ENCODE measurements around the gene FARP1.

Gene FARP1

DNA sequence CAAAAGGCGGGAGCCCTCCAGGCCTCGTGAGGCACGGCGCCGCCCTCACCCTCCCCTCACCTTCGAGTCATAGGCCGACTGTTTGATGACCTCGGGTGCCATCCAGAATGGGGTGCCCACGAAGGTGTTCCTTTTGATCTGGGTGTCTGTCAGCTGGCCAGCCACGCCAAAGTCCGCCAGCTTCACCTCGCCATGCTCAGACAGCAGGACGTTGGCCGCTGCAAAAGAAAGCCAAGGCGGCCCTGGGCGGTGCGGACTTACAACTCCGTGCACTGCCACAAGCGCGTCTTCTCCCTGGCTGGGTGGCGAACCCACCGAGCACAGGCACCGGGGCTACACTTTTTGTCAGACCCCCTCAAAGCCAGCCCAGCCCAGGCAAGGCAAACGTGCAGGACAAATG, 331.9 kb downstream of the FARP1 start:
- H3K27ac Mint-ChIP-seq = no peak overlapping the region
- H3K27me3 Mint-ChIP-seq = no peaks in the 10 kb centered on the region
- no peak for ATAC-seq
- H3K4me1 Mint-ChIP-seq = peaks cover 53% of the 10 kb centered on the region
- H3K36me3 Mint-ChIP-seq = peaks cover 62% of the 10 kb centered on the region
- no peaks in the 10 kb centered on the region for H3K9me3 Mint-ChIP-seq
- H3K4me3 Mint-ChIP-seq = no peak overlapping the region

DNA sequence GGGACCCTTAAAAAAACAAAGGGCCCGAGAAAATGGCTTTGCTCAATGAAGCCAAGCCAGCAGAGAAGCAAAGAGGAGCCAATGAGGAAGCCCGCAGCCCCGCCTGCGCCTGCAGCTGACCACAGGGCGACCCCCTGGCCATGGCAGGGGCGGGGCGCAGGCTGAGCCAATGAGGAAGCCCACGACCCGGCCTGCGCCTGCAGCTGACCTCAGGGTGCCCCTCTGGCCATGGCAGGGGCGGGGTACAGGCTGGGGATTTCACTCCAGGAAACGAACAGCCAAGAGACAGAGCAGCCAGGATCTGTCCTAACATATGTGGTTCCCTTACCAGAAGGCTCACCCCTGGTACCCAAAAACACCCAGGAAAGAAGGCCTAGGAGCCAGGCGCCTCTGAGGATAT, 332.6 kb downstream of the FARP1 start:
- ATAC-seq = no peak
- Mint-ChIP-seq H3K4me1 (peaks cover 55% of the 10 kb centered on the region), H3K4me3 (no peak overlapping the region), H3K36me3 (peaks cover 62% of the 10 kb centered on the region), H3K9me3 (no peaks in the 10 kb centered on the region), H3K27me3 (no peaks in the 10 kb centered on the region), H3K27ac (no peak overlapping the region)

DNA sequence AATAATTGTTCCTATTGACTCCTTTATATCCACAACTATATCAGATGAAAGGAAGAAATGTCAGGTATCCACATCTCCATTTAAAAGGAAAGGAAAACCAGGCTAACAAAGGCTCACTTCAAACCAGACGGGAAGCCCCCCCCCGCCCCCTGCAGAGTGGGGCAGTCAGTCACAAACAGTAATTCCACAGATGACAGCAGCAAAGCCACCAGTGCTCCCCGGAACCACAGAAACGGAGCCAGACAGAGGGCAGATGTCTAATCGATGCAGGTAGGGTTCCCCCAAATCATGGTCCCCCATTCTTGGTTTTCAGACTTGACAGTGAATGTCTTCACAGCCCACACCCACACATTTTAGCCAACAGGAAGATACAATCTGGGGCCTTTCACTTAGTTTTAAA, 333.2 kb downstream of the FARP1 start:
- no peaks in the 10 kb centered on the region for H3K27me3 Mint-ChIP-seq
- peaks cover 60% of the 10 kb centered on the region for H3K4me1 Mint-ChIP-seq
- H3K9me3 Mint-ChIP-seq = no peaks in the 10 kb centered on the region
- peaks cover 62% of the 10 kb centered on the region for H3K36me3 Mint-ChIP-seq
- peak; percentile 58 for ATAC-seq
- peak overlapping the region; percentile 84 for H3K27ac Mint-ChIP-seq
- H3K4me3 Mint-ChIP-seq = peak overlapping the region; percentile 72

DNA sequence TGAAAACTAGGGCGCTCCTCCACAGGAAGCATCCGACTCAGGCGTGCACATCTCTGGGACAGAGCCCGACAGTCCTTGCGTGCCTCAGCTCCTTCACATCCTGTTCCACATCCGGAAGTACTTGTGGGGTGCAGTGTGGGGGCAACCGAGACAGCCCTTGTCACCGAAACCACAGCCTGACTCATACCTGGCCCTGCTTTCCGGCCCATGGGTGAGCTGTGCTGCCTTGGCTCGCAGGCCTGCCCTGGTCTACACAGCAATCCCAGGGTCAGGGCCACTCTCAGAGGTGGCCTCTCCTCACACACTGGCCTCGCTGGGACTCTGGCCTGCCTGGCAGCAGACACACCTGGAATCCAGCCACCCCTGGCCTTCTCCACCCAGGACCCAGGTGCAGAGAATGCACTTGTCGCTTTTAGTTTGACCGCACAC, 333.7 kb downstream of the FARP1 start:
- Mint-ChIP-seq H3K9me3 (no peaks in the 10 kb centered on the region), H3K4me1 (peaks cover 63% of the 10 kb centered on the region), H3K27ac (peak overlapping the region; percentile 84), H3K27me3 (no peaks in the 10 kb centered on the region), H3K36me3 (peaks cover 60% of the 10 kb centered on the region), H3K4me3 (peak overlapping the region; percentile 72)
- ATAC-seq = peak; percentile 97

DNA sequence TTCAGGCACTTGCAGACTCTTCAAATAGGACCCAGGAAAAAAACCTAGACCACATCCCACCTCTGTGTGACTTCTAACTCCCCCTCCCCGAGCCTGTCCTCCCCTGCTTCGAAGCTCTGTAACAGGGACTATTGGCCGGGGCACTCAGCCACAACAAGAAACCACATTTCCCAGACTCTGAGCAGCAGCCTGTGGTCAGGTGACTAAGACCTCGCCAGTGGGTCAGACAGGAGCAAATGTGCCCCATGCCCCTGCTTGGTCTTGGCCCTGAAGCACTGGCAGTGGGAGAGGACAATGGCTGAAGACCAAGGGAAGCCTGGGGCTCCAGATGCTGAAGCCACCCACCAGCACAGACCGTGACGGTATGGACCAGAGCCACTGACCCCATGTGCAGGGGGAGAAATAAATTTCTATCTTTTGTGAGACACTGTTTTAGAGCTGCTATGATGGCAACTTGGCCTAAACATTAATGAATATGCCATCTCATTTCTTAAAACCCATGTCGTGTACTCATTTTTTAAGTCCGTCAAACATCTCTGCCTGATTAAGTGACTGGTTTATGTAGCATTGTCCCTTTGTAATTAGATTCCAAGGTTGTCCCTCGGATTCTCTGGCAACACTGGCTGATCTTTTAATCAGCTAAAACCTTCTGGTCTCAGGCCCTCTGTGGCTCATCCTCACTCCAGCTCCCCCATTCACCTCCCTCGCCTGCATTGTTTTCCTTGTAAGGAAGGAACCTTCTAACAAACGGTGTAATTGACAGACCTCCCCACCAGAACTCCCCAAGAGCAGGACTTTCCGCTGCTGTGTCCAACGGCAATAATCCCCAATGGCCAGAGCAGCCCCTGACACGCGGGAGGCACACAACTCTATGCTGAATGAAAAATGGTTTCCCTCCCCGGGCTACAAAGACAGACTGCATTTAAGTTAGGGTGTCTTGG, 335.6 kb downstream of the FARP1 start:
- Mint-ChIP-seq H3K27ac (peak overlapping the region; percentile 84), H3K9me3 (no peaks in the 10 kb centered on the region), H3K36me3 (peaks cover 41% of the 10 kb centered on the region), H3K4me3 (peak overlapping the region; percentile 29), H3K4me1 (peaks cover 70% of the 10 kb centered on the region), H3K27me3 (no peaks in the 10 kb centered on the region)
- ATAC-seq = peak; percentile 63

DNA sequence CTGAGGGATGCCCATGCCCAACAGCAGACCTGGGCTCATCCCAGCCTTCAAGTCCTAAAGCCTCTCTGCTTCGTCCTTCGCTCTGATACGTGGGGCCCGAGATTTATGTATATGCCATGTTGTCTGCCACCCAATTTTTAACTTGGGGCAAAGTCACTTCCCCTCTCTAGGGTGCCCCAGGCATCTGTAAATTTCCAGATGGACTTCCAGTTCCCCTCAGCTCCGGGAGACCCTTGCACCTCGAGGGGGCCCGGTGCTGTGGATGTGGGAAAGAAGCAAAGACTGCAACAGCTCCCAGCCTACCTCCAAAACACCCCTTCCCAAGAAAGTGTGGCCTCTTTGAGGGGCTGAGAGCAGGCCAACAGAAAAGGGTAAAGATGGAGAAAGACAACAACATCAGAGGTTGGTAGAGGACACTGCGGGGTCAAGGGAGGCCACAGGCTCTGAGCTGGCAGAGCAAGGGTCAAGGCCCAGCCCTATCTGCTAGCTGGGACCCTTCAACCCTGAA, 336.7 kb downstream of the FARP1 start:
- Mint-ChIP-seq H3K4me3 (no peak overlapping the region), H3K27ac (peak overlapping the region; percentile 84), H3K36me3 (peaks cover 30% of the 10 kb centered on the region), H3K4me1 (peaks cover 81% of the 10 kb centered on the region), H3K27me3 (no peaks in the 10 kb centered on the region), H3K9me3 (no peaks in the 10 kb centered on the region)
- ATAC-seq = no peak

DNA sequence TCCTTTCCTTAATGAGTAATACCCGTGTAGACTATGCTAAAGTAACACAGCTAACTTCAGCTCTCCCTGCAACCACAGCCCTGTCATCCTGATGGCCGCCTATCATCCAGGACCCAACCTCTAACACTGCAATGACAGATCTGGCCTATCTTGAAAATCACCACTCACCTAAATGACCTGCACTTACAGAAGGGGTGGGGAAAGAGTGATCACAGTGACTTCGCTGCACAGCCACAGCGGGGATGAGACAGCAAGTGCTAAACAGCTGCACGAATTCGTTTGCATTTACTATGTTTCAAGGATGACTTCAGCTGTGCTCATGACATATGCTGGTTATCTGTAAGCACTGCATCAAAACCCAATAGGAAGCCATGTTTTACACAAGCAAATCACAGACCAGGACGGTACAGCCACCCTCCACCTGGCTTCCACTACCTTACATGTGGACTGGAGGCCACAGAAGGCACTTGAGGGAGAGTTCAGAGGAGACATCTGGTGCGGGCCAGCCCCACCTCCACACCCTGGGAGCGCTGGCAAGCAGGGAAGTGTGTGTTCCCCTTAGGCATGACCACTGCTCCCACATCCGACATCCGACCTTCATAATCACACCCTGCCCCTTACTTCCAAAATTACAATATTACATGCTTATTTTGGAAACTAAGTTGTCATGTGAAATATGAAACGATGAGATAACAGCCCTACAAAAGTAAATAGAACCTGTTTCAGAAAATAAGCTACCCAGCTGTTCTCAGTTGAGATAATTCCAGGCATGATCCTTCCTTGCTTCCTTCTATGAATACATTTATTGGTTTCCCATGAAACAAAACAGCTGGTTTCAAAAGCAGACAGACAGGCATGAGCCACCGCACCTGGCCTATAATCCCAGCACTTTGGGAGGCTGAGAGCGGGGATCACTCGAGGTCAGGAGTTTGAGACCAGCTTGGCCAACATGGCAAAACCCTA, 338.3 kb downstream of the FARP1 start:
- Mint-ChIP-seq H3K27me3 (no peaks in the 10 kb centered on the region), H3K27ac (peak overlapping the region; percentile 12), H3K4me3 (no peak overlapping the region), H3K9me3 (no peaks in the 10 kb centered on the region), H3K36me3 (peaks cover 25% of the 10 kb centered on the region), H3K4me1 (peaks cover 91% of the 10 kb centered on the region)
- ATAC-seq = peak; percentile 4

DNA sequence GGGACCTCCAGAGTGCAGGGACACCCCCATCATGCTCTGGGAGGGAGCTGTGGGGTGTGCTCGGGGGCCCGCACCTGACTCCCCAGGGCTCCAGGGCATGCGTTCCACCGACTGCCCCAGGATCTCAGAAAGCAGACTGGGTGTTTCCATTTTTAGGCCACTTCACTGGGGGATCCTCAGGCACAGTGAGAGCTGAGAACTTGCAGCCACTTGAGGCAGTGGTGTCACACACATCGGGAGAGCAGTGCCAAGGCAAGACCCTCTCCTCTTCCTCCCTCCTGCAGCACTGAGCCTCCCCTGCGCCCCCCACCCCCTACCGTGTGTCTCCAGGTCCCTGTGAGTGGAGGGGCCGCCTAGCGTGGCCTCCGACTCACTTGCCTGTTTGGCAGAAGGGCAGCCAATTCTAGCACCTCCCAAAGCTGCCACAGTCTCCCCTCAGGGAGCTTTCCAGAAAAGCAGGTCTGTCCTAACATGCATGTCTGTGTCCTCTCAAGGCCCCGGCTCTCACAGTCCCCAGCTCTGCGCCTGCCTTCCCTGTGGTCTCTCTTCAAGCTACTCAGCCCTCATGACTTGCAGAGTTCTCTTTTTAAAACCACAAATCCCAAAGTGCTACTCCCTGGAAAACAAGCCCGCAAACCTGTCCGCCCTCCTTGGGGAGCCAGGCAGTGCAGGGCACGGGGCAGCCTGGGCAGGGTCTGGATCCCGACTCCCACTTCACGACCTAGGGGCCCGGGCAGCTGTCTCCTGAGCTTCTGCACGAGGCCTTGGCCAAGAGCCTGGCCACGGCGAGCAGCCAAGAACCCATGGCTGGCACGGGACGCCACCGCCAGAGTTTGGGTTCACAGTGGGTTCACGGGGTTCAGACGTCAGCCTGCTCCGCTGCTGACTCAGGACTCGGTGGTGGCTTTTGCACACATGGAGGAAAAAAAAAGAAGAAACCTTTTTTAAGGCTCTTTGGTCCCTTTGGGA, 339.9 kb downstream of the FARP1 start:
- Mint-ChIP-seq H3K4me1 (peaks cover 91% of the 10 kb centered on the region), H3K9me3 (no peaks in the 10 kb centered on the region), H3K27ac (peak overlapping the region; percentile 49), H3K36me3 (peaks cover 16% of the 10 kb centered on the region), H3K4me3 (no peak overlapping the region), H3K27me3 (no peaks in the 10 kb centered on the region)
- peak; percentile 72 for ATAC-seq

DNA sequence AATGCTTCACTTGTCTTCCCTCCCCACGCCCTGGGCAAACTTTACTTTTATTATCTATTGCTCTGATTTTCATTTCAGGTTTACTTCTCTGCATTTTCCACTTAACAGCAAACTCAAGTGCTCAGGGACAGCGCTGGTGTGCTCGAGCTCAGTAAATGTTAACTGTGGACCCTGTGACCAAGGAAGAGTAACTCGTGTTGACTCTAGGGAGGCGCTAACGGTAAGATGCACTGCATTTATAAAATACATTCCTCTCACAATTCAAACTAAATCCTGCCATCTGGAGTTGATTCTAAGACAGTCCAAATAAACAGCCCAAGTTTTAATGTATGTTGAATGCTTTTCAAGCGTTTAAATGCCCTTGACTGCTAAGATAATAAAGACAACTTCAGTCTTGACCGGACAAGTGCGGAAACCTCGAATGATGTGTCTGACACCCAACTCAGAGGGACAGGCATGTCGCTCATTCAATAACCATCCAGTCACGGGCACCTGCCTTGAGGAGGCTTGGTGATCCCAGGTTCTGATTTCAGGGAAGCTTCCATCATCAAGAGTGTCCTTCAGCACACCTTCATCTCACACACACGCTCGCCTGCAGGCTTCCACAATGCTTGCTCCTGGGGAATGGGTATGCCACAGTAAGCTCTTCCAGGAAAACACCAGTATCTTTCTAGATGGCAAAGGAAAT, 340.9 kb downstream of the FARP1 start:
- Mint-ChIP-seq H3K27me3 (no peaks in the 10 kb centered on the region), H3K4me3 (no peak overlapping the region), H3K36me3 (peaks cover 8% of the 10 kb centered on the region), H3K27ac (peak overlapping the region; percentile 60), H3K9me3 (no peaks in the 10 kb centered on the region), H3K4me1 (peaks cover 91% of the 10 kb centered on the region)
- no peak for ATAC-seq

DNA sequence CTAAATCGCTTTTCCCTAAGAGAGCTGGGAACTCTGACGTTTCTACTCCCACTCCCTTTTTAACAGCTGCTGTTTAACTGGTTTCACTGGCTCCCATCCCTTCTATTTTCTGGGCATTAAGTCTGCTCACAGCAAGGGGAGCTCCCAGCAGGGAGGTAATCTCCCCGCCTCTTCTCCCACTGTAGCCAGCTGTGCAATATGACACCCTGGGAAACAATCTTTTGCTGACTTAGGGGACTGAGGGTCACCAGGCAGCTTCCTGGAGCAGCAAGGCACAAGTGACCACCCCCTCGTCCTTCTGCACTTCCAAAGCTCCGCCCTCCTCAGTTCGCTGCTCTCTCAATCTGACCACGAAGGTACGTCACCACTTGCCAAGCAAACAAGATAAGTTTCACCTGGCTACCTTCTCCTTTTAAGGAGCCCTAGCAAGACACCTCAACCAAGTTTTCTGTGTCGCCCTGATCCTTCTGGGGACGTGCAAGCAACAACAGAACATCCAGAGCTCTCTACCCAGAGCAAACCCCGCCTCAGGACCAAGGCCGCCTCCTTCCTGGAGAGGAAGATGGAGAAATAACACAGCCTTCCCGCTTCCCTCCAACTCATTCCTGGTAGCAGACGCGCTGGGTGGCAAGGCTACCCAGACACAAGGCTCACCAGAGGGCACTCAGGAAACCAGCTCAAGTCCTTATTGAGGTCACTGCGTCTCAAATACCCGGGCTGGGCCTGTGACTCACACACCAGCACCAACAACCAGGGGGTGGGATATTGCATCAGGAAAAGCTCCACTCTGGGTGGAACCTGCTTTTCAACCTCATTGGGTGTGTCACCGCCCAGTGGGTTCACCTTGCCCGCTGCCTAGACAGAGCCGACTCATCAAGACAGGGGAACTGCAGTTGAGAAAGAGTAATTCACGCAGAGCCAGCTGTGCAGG, 341.7 kb downstream of the FARP1 start:
- peaks cover 91% of the 10 kb centered on the region for H3K4me1 Mint-ChIP-seq
- H3K27ac Mint-ChIP-seq = peak overlapping the region; percentile 60
- no peaks in the 10 kb centered on the region for H3K27me3 Mint-ChIP-seq
- no peak overlapping the region for H3K4me3 Mint-ChIP-seq
- peak; percentile 22 for ATAC-seq
- no peaks in the 10 kb centered on the region for H3K9me3 Mint-ChIP-seq
- peaks cover 10% of the 10 kb centered on the region for H3K36me3 Mint-ChIP-seq

DNA sequence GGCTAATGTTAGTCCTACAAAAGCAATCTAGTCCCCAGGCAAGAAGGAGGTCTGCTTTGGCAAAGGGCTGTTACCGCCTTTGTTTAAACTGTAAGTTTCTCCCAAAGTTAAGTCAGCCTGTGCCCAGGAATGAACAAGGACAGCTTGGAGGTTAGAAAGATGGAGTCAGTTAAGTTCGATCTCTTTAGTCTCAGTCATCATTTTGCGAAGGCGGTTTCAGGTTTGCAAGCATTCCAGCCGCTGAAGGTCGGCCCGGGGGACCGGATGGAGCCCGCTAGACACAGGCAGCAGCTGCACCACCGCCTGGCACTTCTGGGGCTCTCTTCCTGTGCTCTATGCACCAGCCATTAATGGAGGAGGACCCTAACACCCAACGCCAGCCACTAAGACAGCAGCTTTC, 342.7 kb downstream of the FARP1 start:
- H3K9me3 Mint-ChIP-seq = no peaks in the 10 kb centered on the region
- H3K36me3 Mint-ChIP-seq = peaks cover 12% of the 10 kb centered on the region
- H3K27ac Mint-ChIP-seq = peak overlapping the region; percentile 60
- H3K4me3 Mint-ChIP-seq = no peak overlapping the region
- no peaks in the 10 kb centered on the region for H3K27me3 Mint-ChIP-seq
- ATAC-seq = no peak
- H3K4me1 Mint-ChIP-seq = peaks cover 96% of the 10 kb centered on the region

DNA sequence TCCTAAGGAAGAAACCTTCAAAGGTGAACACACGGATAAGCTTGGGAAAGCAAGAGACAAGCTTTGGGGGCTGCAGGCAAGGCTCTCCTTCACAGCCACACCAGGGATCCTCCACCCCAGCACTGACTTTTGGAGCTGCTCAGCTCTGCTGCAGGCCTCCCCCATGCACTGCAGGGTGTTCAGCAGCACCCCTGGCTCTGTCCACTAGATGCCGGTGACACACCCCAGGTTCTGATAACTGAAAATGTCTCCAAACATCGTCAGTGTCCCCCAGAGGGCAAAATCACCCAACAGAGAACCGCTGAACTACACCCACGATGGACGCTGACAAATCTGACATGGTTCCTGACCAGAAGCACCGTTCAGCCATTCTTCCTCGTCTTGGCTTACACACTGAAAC, 343.5 kb downstream of the FARP1 start:
- Mint-ChIP-seq H3K27ac (peak overlapping the region; percentile 40), H3K36me3 (peaks cover 7% of the 10 kb centered on the region), H3K9me3 (no peaks in the 10 kb centered on the region), H3K4me3 (no peak overlapping the region), H3K27me3 (no peaks in the 10 kb centered on the region), H3K4me1 (peaks cover 95% of the 10 kb centered on the region)
- no peak for ATAC-seq

DNA sequence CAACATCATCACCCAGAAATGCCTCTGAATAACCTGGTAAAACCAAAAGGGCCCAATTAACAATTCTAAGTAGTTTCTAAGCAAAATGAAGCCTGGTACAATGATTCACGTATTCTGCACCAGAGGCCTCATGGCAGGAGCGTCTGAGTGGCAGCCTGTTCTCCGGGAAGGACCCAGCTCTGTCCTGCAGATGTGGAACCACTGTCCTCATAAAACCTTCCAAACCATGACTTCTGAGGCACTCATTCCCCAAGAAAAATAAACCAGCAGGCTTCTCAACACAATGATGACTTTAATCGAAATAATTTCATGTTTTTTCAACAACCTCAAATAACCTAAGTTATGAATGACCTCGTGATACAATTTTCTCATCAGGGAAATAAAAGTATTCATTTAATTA, 344.1 kb downstream of the FARP1 start:
- Mint-ChIP-seq H3K9me3 (no peaks in the 10 kb centered on the region), H3K4me1 (peaks cover 95% of the 10 kb centered on the region), H3K36me3 (peaks cover 9% of the 10 kb centered on the region), H3K27ac (peak overlapping the region; percentile 40), H3K4me3 (no peak overlapping the region), H3K27me3 (no peaks in the 10 kb centered on the region)
- ATAC-seq = no peak

Data from stimulated activated memory B cell treated with anti-CD40 and anti-IgM and Interleukin-4, amounts not matched to agents 10 μg/mL and 1 μg/mL and 100 μg/mL, for 72 hours (primary cell).